GM19395 (cell line): ENCODE measurements around the gene MAL.

Source experiments
- ATAC-seq: cut with Tn5 transposase; IDR thresholded peaks from one replicate; pipeline ENCODE4 v1.9.1; 2021; ENCODE audit warnings: mild to moderate bottlenecking, moderate library complexity; ENCODE audit not compliant: unreplicated experiment

The MAL gene

DNA sequence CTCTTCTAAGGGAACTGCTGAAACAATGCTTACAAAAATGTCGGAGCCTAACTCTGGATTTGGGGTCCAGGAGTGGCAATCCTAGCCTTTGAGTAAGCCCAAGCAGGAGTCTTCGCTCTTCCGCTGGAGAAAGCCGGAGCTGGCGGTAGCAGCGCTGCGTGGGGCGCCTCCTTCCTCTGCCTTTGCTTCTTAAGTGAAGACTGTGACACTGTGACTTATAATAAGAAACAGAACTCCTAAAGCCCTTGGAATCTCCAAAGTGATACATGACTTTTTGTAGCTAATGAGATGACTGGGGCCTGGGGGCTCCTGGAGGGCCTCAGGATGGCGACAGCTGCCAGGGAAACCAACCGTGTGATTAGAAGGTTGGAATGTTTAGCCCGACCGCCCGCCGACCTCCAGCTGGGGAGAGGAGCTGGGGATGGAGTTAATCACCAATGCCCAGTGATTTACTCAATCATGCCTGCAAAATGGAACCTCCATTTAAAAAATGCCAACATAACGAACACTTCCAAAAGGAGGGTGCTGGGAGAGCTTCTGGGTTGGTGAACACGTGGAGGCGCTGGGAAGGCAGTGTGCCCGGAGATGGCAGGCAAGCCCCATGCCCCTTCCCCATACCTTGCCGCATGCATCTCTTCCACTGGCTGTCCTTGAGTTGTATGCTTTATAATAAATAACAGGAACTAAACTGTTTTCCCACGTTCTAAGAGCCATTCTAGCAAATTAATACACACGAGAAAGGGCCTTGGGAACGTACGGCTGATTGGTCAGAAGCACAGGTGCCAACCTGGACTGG, 29.0 kb upstream of the MAL start:
- ATAC-seq = no peak

- ATAC-seq = no peak
Observed at GRCh38 chr2:94997981-94998930, 27.3 kb upstream of the MAL start.

GRCh38 chr2:94999431-94999883, 26.1 kb upstream of the MAL start:
- ATAC-seq = no peak

GRCh38 chr2:95001051-95001562, 24.4 kb upstream of the MAL start:
- ATAC-seq = no peak

GRCh38 chr2:95001701-95002100, 23.8 kb upstream of the MAL start:
- ATAC-seq = no peak

DNA sequence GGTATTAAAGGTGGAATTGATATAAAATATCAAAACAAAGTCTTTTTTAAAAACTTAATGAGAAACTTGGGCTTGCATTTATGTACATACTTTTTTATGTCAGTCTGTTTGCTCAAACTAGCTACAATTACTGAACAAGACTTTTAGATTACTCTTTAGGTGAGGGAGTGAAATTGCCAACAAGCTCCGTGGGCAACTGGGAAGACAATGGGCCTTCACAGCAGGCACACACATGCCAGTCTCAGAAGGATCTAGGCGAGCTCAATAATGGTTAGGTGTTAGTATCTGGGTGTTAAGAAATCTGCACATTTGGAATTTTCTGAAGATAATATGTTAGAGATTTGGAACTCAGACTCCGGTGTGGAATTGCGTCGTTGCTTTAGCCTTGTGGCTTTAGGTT, 23.0 kb upstream of the MAL start:
- no peak for ATAC-seq

GRCh38 chr2:95004287-95004686, 21.2 kb upstream of the MAL start:
- ATAC-seq = no peak

- ATAC-seq = no peak
Observed at GRCh38 chr2:95004711-95005110, 20.8 kb upstream of the MAL start.

GRCh38 chr2:95005726-95006125, 19.8 kb upstream of the MAL start:
- no peak for ATAC-seq

DNA sequence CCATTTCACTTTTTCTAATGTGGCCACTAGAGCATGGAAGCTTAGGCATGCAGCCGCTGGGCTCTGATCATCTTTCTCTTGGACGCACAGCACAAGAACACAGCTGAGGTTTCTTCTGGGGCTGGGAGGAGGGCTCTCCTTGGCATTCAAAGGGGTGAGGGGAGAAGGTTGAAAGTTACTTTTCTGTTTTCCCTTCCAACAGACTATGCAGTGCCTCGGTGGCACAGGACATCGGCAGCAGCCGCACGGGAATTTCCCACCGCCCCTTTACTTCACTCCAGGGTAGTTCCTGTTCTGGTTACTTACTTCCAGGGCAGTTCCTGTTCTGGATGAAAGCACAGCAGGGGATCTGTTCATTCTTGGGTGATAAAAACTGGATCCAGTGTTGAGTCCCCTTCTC, 18.9 kb upstream of the MAL start:
- no peak for ATAC-seq

- ATAC-seq = no peak
Observed at GRCh38 chr2:95007031-95007609, 18.4 kb upstream of the MAL start.

DNA sequence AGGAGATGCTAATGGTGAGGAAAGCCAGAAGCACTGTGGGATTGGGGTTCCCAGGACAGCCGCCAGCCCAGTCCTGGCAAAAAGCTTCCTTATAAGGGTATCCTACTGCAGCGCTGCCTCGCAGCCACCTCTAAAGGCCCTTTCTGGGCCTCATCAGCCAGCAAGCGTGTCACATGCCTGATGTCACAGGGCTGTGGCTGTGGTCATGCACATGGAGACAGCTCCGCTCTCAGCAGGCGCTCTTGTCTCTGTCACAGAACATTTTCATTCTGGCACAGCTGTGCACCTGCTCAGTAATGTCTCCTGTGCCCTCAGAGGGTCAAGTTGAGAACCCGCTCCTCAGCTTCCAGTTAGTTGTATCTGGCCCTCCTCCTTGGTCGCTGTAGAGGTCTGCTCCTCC, 17.7 kb upstream of the MAL start:
- ATAC-seq = no peak

GRCh38 chr2:95008306-95008705, 17.2 kb upstream of the MAL start:
- ATAC-seq = no peak

- ATAC-seq = no peak
Observed at GRCh38 chr2:95008996-95009395, 16.5 kb upstream of the MAL start.

DNA sequence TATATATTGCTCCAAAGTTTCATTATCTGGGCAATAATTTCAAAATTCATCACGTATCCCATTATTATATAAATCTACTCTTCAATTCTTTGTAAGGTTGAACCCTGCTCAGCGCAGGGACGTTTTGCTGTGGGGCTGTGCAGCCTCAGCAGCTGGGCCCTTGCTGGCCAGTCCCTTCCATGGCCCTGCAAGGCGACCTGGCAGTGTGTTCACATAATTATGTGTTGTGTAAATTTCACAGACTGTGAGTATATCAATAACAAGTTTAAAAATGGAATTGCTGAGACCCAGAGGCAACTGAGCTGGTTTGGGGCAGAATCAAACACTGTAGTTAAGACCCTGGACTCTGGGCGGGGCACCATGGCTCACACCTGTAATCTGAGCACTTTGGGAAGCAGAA, 16.1 kb upstream of the MAL start:
- no peak for ATAC-seq

- ATAC-seq = no peak
Observed at GRCh38 chr2:95010126-95010525, 15.4 kb upstream of the MAL start.

GRCh38 chr2:95010718-95011117, 14.8 kb upstream of the MAL start:
- no peak for ATAC-seq

- ATAC-seq = peak; percentile 93
Observed at GRCh38 chr2:95012881-95013550, 12.5 kb upstream of the MAL start.

- no peak for ATAC-seq
Observed at GRCh38 chr2:95013726-95014125, 11.8 kb upstream of the MAL start.

DNA sequence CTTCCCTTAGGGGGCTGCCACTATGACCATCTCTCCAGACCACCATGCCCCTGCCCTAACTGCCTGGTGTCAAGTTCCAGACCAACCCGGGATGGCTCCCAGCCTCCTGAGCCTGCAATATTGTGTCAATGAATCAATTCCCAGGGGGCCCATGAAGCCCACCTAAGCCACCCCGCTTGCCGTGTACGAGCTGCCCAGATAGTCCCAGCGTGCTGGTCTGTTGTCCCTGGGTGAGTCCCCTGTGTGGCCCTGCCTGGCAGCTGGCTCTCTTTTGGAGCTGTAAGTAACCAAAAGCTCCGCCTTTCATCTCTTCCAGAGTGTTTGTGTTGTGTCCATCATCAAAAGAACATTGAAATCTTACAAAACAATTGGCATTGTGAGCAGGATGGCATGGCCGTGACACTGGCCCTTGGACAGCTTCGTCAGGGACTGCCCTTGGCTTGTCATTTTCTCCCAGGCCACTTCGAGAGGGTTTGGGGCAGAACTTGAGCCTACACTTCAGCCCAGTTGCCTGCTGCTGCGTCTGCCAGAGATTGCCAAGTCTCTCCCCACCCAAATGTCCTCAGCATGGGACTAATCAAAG, 11.3 kb upstream of the MAL start:
- no peak for ATAC-seq
